BLaER1 treated with 17β-estradiol and CSF1 and Interleukin-3, amounts not matched to agents 10 nM and 100 nM (cell line): ENCODE data around the gene USP15.
"Not testable (repeated sequence)": the region's sequence is repeated elsewhere in the genome, so short reads cannot be mapped to it uniquely, and the experiment has no call there.

Source experiments
- H3K27ac ChIP-seq, 11 experiments: shearing (Covaris generic); formaldehyde crosslinking; 2 replicates each; pipeline ENCODE4 v1.8.1; 2022
- H3K27me3 ChIP-seq, 11 experiments: shearing (Covaris generic); formaldehyde crosslinking; 2 replicates each; pipeline ENCODE4 v1.8.1; 2022
- H3K36me3 ChIP-seq, 11 experiments: shearing (Covaris generic); formaldehyde crosslinking; 2 replicates each; pipeline ENCODE4 v1.8.1; 2022
- H3K4me1 ChIP-seq, 10 experiments: shearing (Covaris generic); formaldehyde crosslinking; 2 replicates each; pipeline ENCODE4 v1.8.1; 2022
- H3K4me2 ChIP-seq, 11 experiments: shearing (Covaris generic); formaldehyde crosslinking; 2 replicates each; pipeline ENCODE4 v1.8.1; 2022
- H3K4me3 ChIP-seq, 10 experiments: shearing (Covaris generic); formaldehyde crosslinking; 2 replicates each; pipeline ENCODE4 v1.8.1; 2022
- H3K9ac ChIP-seq, 11 experiments: shearing (Covaris generic); formaldehyde crosslinking; 2 replicates each; pipeline ENCODE4 v1.8.1; 2022
- H3K9me3 ChIP-seq, 11 experiments: shearing (Covaris generic); formaldehyde crosslinking; replicated peaks in 1 of 11; 2 replicates each; pipeline ENCODE4 v1.8.1; 2022
- H4K20me1 ChIP-seq, 11 experiments: shearing (Covaris generic); formaldehyde crosslinking; 2 replicates each; pipeline ENCODE4 v1.8.1; 2022
- Cebpa-rat ChIP-seq, 11 experiments: shearing (Covaris generic); IDR thresholded peaks; 2 replicates each; pipeline ENCODE4 v1.8.1; 2022

Gene USP15

DNA sequence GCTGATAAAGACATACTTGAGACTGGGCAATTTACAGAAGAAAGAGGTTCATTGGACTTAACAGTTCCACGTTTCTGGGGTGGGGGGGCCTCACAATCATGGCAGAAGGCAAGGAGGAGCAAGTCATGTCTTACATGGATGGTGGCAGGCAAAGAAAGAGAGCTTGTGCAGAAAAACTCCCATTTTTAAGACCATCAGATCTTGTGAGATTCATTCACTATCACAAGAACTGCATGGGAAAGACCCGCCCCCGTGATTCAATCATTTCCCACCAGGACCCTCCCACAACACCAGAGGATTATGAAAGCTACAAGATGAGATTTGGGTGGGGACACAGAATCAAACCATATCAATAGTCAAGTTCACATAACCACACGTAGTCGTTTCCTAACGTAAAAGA is 85.5 kb downstream of the USP15 start:
- Histone ChIP-seq H4K20me1 (peaks cover 0 to 81% (median 0%) of the 10 kb centered on the region in 11 experiments; a peak in 7 of 22 replicates), H3K36me3 (peaks cover 53 to 74% (median 58%) of the 10 kb centered on the region in 11 experiments)
- TF ChIP-seq Cebpa-rat (IDR thresholded peaks at IDR 0.05), result no peak

DNA sequence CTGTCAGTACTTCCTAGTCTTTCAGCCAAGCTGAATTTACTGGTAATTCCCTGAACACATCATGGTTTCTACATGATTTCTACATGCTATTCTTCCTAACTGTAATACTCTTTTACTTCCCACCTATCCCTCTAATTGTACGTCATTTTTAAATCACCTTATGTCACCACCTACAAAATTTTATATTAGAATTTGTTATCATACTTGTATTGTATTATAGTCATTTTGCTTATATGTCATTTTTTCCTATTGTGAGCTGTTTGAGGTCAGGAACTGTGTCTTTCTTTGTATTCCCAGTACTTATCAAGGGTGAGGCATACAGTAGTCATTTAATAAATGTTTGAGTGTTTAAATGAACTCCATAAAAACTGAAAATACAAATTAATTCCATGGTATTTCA is 86.6 kb downstream of the USP15 start:
- Histone ChIP-seq H3K4me1 (peaks cover 0 to 24% (median 0%) of the 10 kb centered on the region in 10 experiments; a peak in 6 of 20 replicates), H3K4me2 (no peak overlapping the region), H3K9ac (no peak overlapping the region), H3K27me3 (no peaks in the 10 kb centered on the region), H4K20me1 (peaks cover 0 to 75% (median 0%) of the 10 kb centered on the region in 11 experiments; a peak in 5 of 22 replicates), H3K4me3 (no peak overlapping the region), H3K27ac (no peak overlapping the region), H3K36me3 (peaks cover 45 to 72% (median 48%) of the 10 kb centered on the region in 11 experiments), H3K9me3 (peaks cover 0 to 39% (median 32%) of the 10 kb centered on the region in 11 experiments; a peak in 20 of 22 replicates)
- TF ChIP-seq Cebpa-rat (IDR thresholded peaks at IDR 0.05), result no peak

More for the DNA sequence above, 85.5 kb downstream of the USP15 start:
- no peak overlapping the region for H3K9ac ChIP-seq
- H3K4me3 ChIP-seq, result no peak overlapping the region
- H3K27me3 ChIP-seq, result no peaks in the 10 kb centered on the region
- peak overlapping the region in 2 of 11 experiments; percentile 52 to 63; a peak in 4 of 22 replicates for H3K4me2 ChIP-seq
- peaks cover 0 to 24% (median 0%) of the 10 kb centered on the region in 10 experiments; a peak in 6 of 20 replicates for H3K4me1 ChIP-seq
- no peak overlapping the region for H3K27ac ChIP-seq
- H3K9me3 ChIP-seq, result peaks cover 0 to 48% (median 37%) of the 10 kb centered on the region in 11 experiments; a peak in 20 of 22 replicates

DNA sequence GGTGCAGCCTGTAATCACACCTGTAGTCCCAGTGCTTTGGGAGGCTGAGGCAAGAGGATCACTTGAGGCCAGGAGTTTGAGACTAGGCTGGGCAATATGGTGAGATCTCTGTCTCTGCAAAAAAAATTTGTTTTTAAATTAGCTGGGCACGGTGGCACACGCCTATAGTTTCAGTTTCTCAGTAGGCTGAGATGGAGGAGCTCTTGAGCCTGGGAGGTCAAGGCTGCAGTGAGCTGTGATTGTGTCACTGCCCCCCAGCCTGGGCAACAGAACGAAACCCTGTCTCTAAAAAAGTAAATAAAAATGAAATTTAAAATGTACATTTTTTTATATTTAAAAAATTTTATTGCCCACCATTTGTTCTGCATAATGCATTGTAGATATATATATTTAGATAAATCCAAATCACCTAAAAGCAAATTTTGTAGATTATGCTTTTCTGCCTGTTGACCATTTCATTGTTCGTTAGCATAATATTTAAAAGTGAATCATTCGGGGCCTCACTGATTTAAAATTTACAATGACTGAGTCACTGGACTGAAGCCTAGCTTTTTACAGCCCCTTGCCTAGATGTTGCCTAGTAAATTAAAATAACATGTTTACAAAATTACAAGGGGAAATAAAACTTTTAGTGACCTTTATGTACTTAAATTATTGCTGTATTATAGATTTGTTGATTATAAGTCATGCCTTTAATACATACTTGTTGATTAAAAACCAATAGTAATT is 87.9 kb downstream of the USP15 start:
- Histone ChIP-seq H3K9ac (no peak overlapping the region), H3K36me3 (peaks cover 32 to 60% (median 36%) of the 10 kb centered on the region in 11 experiments), H4K20me1 (peaks cover 0 to 69% (median 0%) of the 10 kb centered on the region in 11 experiments; a peak in 5 of 22 replicates), H3K4me1 (peaks cover 0 to 24% (median 0%) of the 10 kb centered on the region in 10 experiments; a peak in 6 of 20 replicates), H3K4me3 (no peak overlapping the region), H3K4me2 (no peak overlapping the region), H3K27me3 (no peaks in the 10 kb centered on the region), H3K9me3 (peaks cover 0 to 27% (median 22%) of the 10 kb centered on the region in 11 experiments; a peak in 20 of 22 replicates), H3K27ac (no peak overlapping the region)
- TF ChIP-seq Cebpa-rat (IDR thresholded peaks at IDR 0.05), result no peak

DNA sequence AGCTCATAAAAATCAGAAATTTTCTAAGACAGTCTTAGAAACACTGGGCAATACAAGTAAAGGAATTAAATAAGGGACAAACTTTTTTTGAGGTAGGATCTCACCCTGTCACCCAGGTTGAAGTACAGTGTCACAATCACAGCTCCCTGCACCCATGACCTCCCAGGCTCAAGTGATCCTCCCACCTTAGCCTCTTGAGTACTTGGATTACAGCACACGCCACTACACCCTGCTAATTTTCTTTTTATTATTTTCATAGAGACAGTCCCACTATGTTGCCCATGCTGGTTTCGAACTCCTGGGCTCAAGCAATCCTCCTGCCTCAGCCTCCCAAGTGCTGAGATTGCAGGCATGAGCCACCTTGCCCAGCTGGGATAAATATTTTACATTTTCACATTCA is 90.3 kb downstream of the USP15 start:
- Histone ChIP-seq H3K9me3 (peaks cover 0 to 3% (median 0%) of the 10 kb centered on the region in 11 experiments; a peak in 3 of 22 replicates), H3K9ac (no peak overlapping the region), H3K4me2 (no peak overlapping the region), H3K27me3 (no peaks in the 10 kb centered on the region), H3K36me3 (peaks cover 12 to 63% (median 22%) of the 10 kb centered on the region in 11 experiments), H4K20me1 (peaks cover 0 to 66% (median 0%) of the 10 kb centered on the region in 11 experiments; a peak in 5 of 22 replicates), H3K4me3 (no peak overlapping the region), H3K27ac (no peak overlapping the region), H3K4me1 (peaks cover 0 to 4% (median 0%) of the 10 kb centered on the region in 10 experiments; a peak in 4 of 20 replicates)
- no peak for TF ChIP-seq Cebpa-rat (IDR thresholded peaks at IDR 0.05)

DNA sequence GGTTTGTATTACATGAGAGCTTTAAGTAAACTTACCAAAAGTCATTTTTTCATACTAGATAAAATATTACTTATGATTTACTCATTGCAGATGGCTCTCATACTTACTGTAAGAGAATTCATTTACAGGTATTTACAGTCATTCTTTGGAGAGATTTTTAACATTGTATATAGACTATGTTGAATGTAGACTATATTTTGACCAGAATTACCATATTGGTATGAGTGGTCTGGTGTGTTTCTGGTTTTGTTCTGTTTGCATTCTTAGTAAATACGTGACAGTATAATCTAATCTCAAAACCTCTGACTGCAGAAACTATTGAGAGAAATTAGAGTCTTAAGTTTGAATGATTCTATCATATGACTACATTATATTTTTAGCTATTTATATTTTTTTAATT is 91.1 kb downstream of the USP15 start:
- Histone ChIP-seq H3K9ac (no peak overlapping the region), H3K4me3 (no peak overlapping the region), H3K27me3 (no peaks in the 10 kb centered on the region), H3K4me1 (no peaks in the 10 kb centered on the region), H3K9me3 (no peaks in the 10 kb centered on the region), H4K20me1 (peaks cover 0 to 65% (median 0%) of the 10 kb centered on the region in 11 experiments; a peak in 4 of 22 replicates), H3K36me3 (peaks cover 12 to 63% (median 25%) of the 10 kb centered on the region in 11 experiments), H3K27ac (no peak overlapping the region), H3K4me2 (no peak overlapping the region)
- TF ChIP-seq Cebpa-rat (IDR thresholded peaks at IDR 0.05), result no peak

DNA sequence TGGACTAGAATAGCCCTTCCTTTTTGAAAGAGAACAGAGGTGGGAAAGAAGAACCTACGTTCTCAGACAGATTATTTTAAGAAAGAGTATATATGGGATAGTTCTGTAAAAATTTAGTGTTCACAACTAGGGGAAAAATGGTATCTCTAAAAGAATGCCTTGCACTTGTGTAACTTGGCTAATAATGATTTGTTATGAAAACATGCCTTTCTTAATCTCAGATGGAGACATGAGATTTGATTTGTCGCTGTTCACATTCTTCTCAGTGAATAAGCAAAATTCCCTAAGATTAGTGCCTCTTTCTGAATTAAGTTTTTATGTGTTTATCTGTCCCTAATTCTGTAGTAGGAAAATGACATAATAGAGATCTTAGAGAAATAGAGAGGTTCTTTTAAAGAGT is 100.8 kb downstream of the USP15 start:
- peaks cover 0 to 92% (median 0%) of the 10 kb centered on the region in 11 experiments; a peak in 7 of 22 replicates for H4K20me1 ChIP-seq
- peaks cover 51 to 96% (median 72%) of the 10 kb centered on the region in 11 experiments for H3K36me3 ChIP-seq
- no peak overlapping the region for H3K4me2 ChIP-seq
- no peak for TF ChIP-seq Cebpa-rat (IDR thresholded peaks at IDR 0.05)
- no peaks in the 10 kb centered on the region for H3K27me3 ChIP-seq
- no peak overlapping the region for H3K9ac ChIP-seq
- H3K4me3 ChIP-seq, result no peak overlapping the region
- no peak overlapping the region for H3K27ac ChIP-seq
- H3K4me1 ChIP-seq, result peaks cover 0 to 5% (median 0%) of the 10 kb centered on the region in 10 experiments; a peak in 1 of 20 replicates
- peaks cover 23 to 33% (median 27%) of the 10 kb centered on the region in 11 experiments; a peak in 20 of 22 replicates for H3K9me3 ChIP-seq

DNA sequence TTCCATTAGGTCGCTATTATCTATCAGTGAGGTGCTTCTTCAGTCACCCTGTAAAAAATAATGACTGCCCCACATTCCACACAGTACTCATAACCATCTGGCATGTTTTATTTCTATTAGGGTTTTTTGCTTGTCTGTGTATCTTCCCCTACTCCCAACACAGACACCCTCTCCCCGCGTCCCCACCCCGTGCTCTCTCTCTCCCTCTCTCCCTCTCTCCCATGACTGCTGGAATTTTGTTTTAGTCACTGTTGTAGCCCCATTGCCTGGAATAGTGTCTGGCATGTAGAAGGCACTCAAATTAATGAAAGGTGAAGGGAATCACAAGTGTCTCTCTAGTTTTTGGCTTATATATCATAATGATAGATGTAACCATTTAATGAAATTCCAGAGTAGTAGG is 103.3 kb downstream of the USP15 start:
- no peaks in the 10 kb centered on the region for H3K27me3 ChIP-seq
- peaks cover 42 to 88% (median 59%) of the 10 kb centered on the region in 11 experiments for H3K36me3 ChIP-seq
- H3K4me3 ChIP-seq, result no peak overlapping the region
- H3K9ac ChIP-seq, result no peak overlapping the region
- H4K20me1 ChIP-seq, result peaks cover 0 to 92% (median 4%) of the 10 kb centered on the region in 11 experiments; a peak in 8 of 22 replicates
- H3K9me3 ChIP-seq, result peaks cover 26 to 48% (median 33%) of the 10 kb centered on the region in 11 experiments; a peak in 20 of 22 replicates
- peaks cover 0 to 7% (median 0%) of the 10 kb centered on the region in 10 experiments; a peak in 1 of 20 replicates for H3K4me1 ChIP-seq
- H3K27ac ChIP-seq, result no peak overlapping the region
- no peak for TF ChIP-seq Cebpa-rat (IDR thresholded peaks at IDR 0.05)
- H3K4me2 ChIP-seq, result no peak overlapping the region

DNA sequence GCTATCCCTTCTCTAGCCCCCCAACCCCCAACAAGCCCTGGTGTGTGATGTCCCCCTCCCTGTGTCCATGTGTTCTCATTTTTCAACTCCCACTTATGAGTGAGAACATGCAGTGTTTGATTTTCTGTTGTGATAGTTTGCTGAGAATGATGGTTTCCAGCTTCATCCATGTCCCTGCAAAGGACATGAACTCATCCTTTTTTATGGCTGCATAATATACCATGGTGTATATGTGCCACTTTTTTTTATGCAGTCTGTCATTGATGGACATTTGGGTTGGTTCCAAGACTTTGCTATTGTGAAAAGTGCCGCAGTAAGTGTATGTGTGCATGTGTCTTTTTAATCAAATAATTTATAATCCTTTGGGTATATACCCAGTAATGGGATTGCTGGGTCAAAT is 104.5 kb downstream of the USP15 start:
- not testable (repeated sequence) for H3K27me3 ChIP-seq, H3K4me3 ChIP-seq, H3K9ac ChIP-seq, H3K27ac ChIP-seq, H3K4me1 ChIP-seq, H3K4me2 ChIP-seq
- Histone ChIP-seq H4K20me1 (peaks cover 0 to 94% (median 7%) of the 10 kb centered on the region in 11 experiments; a peak in 9 of 22 replicates), H3K9me3 (peaks cover 26 to 50% (median 33%) of the 10 kb centered on the region in 11 experiments; a peak in 20 of 22 replicates), H3K36me3 (peaks cover 37 to 88% (median 60%) of the 10 kb centered on the region in 11 experiments)

DNA sequence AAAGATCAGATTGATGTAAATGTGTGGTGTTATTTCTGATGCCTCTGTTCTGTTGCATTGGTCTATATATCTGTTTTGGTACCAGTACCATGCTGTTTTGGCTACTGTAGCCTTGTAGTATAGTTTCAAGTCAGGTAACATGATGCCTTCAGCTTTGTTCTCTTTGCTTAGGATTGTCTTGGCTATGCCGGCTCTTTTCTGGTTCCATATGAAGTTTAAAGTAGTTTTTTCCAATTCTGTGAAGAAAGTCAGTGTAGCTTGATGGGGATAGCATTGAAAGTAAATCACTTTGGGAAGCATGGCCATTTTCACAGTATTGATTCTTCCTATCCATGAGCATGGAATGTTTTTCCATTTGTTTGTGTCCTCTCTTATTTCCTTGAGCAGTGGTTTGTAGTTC is 105.6 kb downstream of the USP15 start:
- Histone ChIP-seq H4K20me1 (peaks cover 0 to 96% (median 12%) of the 10 kb centered on the region in 11 experiments; a peak in 11 of 22 replicates), H3K9me3 (peaks cover 26 to 50% (median 33%) of the 10 kb centered on the region in 11 experiments; a peak in 20 of 22 replicates), H3K36me3 (peaks cover 43 to 92% (median 66%) of the 10 kb centered on the region in 11 experiments), H3K4me2 (peak overlapping the region in 1 of 11 experiments; percentile 16; a peak in 1 of 22 replicates)
- not testable (repeated sequence) for H3K27ac ChIP-seq, H3K4me3 ChIP-seq, H3K9ac ChIP-seq, H3K4me1 ChIP-seq, H3K27me3 ChIP-seq
